Astrocyte of the spinal cord (primary cell): ENCODE measurements around the gene SLC2A2.

ENCODE experiments used
- DNase-seq: peaks from one replicate; pipeline ENCODE4 v3.0.0; 2011; ENCODE audit warnings: low read depth, low spot score
- H3K4me3 ChIP-seq: 2 replicates; pipeline ENCODE4 v1.5.1; 2011; ENCODE audit warnings: low read depth, mild to moderate bottlenecking, low read length, moderate library complexity
- CTCF ChIP-seq: IDR thresholded peaks from 2 replicates; pipeline ENCODE4 v1.5.1; 2012; ENCODE audit warnings: low read depth, mild to moderate bottlenecking, low read length, inconsistent platforms
- in situ Hi-C: cut with HindIII; loops from 2 replicates; pipeline ENCODE4 v1.10.0; 2017; ENCODE audit warnings: low sequenced_read_pairs

Gene SLC2A2

GRCh38 chr3:171044384-171044783 lies 17.9 kb upstream of the SLC2A2 start:
- in situ Hi-C loops = no loop called here
- DNase-seq = no peak
- H3K4me3 ChIP-seq = no peak overlapping the region
- no peak for TF ChIP-seq CTCF

- no peak for TF ChIP-seq CTCF
- no peak for DNase-seq
- no peak overlapping the region for H3K4me3 ChIP-seq
- in situ Hi-C loops = no loop called here
Measured at GRCh38 chr3:171039674-171040073, 13.2 kb upstream of the SLC2A2 start.

GRCh38 chr3:171038342-171038741 lies 11.8 kb upstream of the SLC2A2 start:
- no peak for TF ChIP-seq CTCF
- in situ Hi-C loops = no loop called here
- no peak for DNase-seq
- H3K4me3 ChIP-seq = no peak overlapping the region

- peak; percentile 80 for DNase-seq
- TF ChIP-seq CTCF = no peak
- in situ Hi-C loops = no loop called here
- H3K4me3 ChIP-seq = peak overlapping the region; percentile 26
Measured at GRCh38 chr3:171028779-171029232, 2.3 kb upstream of the SLC2A2 start.

GRCh38 chr3:171028025-171028778 lies 1.7 kb upstream of the SLC2A2 start:
- TF ChIP-seq CTCF = no peak
- peak overlapping the region; percentile 26 for H3K4me3 ChIP-seq
- peak; percentile 89 for DNase-seq
- in situ Hi-C loops = no loop called here

- no peak overlapping the region for H3K4me3 ChIP-seq
- TF ChIP-seq CTCF = no peak
- DNase-seq = no peak
- in situ Hi-C loops = no loop called here
Measured at GRCh38 chr3:171023566-171023965, 3.0 kb downstream of the SLC2A2 start.
